Ishikawa (cell line): ENCODE measurements around the gene PSMB10.

Experiments
- CEBPB ChIP-seq: IDR thresholded peaks from 2 replicates; pipeline ENCODE4 v1.6.1; 2012
- CREB1 ChIP-seq: IDR thresholded peaks from 2 replicates; pipeline ENCODE4 v1.6.1; 2012; ENCODE audit warnings: low read depth
- EGR1 ChIP-seq: IDR thresholded peaks from 2 replicates; pipeline ENCODE4 v1.6.1; 2012
- EP300 ChIP-seq: IDR thresholded peaks from 2 replicates; pipeline ENCODE4 v1.6.1; 2012; ENCODE audit warnings: borderline replicate concordance
- FOXM1 ChIP-seq: IDR thresholded peaks from 2 replicates; pipeline ENCODE4 v1.6.1; 2012; ENCODE audit warnings: low read depth, borderline replicate concordance
- MAX ChIP-seq: IDR thresholded peaks from 2 replicates; pipeline ENCODE4 v1.6.1; 2012
- NFIC ChIP-seq: IDR thresholded peaks from 2 replicates; pipeline ENCODE4 v1.6.1; 2012
- RAD21 ChIP-seq: IDR thresholded peaks from 2 replicates; pipeline ENCODE4 v1.6.1; 2012; ENCODE audit warnings: low read depth
- TAF1 ChIP-seq: IDR thresholded peaks from 2 replicates; pipeline ENCODE4 v1.6.1; 2012; ENCODE audit warnings: low read depth, mild to moderate bottlenecking
- TCF12 ChIP-seq: IDR thresholded peaks from 2 replicates; pipeline ENCODE4 v1.6.1; 2012; ENCODE audit warnings: low read depth
- TEAD4 ChIP-seq: IDR thresholded peaks from 2 replicates; pipeline ENCODE4 v1.6.1; 2012
- YY1 ChIP-seq: IDR thresholded peaks from 2 replicates; pipeline ENCODE4 v1.6.1; 2012; ENCODE audit warnings: low read depth
- ZBTB7A ChIP-seq: IDR thresholded peaks from 2 replicates; pipeline ENCODE4 v1.6.1; 2012; ENCODE audit warnings: low read depth
- TF ChIP-seq, protein P1 (sequence below): IDR thresholded peaks from 2 replicates; pipeline ENCODE4 v1.6.1; 2012
- TF ChIP-seq, protein P2 (sequence below): IDR thresholded peaks from 2 replicates; pipeline ENCODE4 v1.6.1; 2012; ENCODE audit warnings: low read depth, mild to moderate bottlenecking

PSMB10 gene

GRCh38 chr16:67963662-67964321 is 27.1 kb upstream of the PSMB10 start:
- peak; percentile 48; the same call in 1 of the 2 replicates for TF ChIP-seq NFIC
- TF ChIP-seq CREB1: no peak

DNA sequence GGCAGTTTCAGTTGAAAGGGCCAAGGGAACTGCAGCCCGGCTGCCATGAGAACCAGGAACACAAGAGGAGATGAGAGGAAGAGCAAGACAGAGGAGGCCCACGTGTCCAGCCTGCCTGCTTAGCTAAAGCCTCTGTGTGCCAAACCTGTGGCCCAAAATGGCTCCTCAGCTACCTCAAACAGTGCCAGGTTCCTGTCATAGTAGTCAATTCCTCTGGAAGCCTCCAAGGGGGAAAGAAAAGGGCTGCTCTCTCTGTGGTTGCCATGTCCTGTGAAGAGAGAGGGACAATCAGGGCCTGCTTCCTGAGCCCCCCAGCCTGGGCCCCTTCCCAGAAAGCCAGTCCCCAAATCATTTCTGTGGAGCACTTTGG is 26.6 kb upstream of the PSMB10 start:
- TF ChIP-seq MAX (no peak), YY1 (no peak), FOXM1 (no peak), ZBTB7A (no peak), CREB1 (no peak)

DNA sequence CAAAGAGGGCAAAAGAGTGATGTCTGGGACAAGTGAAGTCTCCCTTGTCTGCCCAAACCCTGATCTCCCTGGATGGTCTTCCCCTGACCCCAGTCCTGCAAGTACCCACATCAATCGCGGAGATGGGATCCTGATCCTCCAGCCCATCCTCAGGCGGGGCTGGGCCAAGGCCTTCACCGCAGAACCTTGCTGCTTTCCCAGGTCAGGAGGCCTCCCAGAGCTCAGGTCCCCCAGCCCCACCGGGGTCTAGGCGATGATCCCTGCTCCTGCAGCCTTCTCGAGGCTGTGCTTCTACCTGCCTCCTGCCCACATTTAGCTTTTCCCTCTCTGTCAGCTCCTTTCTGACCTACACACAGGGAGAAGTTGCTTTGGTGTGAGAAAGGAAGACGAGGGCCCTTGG is 25.5 kb upstream of the PSMB10 start:
- TF ChIP-seq, protein P1, sequence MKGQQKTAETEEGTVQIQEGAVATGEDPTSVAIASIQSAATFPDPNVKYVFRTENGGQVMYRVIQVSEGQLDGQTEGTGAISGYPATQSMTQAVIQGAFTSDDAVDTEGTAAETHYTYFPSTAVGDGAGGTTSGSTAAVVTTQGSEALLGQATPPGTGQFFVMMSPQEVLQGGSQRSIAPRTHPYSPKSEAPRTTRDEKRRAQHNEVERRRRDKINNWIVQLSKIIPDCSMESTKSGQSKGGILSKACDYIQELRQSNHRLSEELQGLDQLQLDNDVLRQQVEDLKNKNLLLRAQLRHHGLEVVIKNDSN: no peak
- no peak for TF ChIP-seq TEAD4

- peak; percentile 71; the same call in 1 of the 2 replicates for TF ChIP-seq TCF12
- TF ChIP-seq, protein P1: peak; percentile 77
- TF ChIP-seq NFIC: peak; percentile 96
- no peak for TF ChIP-seq CEBPB
- no peak for TF ChIP-seq YY1
- peak; percentile 66 for TF ChIP-seq MAX
- TF ChIP-seq ZBTB7A: no peak
Measured at GRCh38 chr16:67961551-67961957, 24.9 kb upstream of the PSMB10 start.

DNA sequence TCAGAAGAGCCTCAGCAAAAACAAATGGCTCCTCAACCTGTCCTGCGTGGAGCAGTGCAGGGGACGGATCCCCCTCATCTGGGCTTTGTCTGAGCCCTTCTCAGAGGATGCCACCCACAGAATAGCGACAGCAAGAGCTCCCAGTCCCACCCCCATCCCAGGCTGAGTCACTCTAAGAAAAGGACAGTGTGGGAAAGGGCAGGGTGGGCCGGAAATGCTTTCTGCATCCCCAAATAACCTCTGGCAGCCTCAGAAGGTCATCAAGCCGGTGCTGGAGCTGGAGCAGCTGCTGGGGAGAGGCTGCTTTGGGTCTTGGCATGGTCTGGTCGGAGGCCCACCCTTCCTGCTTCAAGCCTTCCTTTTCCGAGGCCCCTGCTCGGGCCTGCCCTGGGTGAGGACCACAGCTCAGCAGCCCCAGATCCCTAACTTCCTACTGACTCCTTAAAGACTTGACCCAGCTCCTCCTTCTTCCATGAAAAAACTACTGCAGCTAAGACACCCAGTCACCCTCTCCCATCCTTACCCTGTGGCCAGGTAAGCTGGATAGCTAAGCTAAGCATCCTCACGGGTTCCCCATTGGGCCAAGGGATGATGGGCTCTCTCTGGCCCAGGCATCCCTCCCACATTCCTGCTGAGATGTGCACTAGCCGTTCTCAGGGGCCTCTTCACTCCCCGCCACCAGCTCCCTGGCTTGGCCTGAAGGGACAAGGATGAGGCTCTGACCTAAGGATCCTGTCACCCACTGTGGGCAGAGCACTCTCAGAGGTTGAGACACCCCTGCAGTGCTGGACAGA is 23.1 kb upstream of the PSMB10 start:
- TF ChIP-seq CEBPB (no peak), YY1 (no peak), TCF12 (no peak), EGR1 (no peak), RAD21 (no peak), TAF1 (no peak), NFIC (no peak), TEAD4 (no peak), EP300 (no peak), CREB1 (no peak), ZBTB7A (no peak), FOXM1 (no peak), MAX (no peak)
- TF ChIP-seq, protein P2, sequence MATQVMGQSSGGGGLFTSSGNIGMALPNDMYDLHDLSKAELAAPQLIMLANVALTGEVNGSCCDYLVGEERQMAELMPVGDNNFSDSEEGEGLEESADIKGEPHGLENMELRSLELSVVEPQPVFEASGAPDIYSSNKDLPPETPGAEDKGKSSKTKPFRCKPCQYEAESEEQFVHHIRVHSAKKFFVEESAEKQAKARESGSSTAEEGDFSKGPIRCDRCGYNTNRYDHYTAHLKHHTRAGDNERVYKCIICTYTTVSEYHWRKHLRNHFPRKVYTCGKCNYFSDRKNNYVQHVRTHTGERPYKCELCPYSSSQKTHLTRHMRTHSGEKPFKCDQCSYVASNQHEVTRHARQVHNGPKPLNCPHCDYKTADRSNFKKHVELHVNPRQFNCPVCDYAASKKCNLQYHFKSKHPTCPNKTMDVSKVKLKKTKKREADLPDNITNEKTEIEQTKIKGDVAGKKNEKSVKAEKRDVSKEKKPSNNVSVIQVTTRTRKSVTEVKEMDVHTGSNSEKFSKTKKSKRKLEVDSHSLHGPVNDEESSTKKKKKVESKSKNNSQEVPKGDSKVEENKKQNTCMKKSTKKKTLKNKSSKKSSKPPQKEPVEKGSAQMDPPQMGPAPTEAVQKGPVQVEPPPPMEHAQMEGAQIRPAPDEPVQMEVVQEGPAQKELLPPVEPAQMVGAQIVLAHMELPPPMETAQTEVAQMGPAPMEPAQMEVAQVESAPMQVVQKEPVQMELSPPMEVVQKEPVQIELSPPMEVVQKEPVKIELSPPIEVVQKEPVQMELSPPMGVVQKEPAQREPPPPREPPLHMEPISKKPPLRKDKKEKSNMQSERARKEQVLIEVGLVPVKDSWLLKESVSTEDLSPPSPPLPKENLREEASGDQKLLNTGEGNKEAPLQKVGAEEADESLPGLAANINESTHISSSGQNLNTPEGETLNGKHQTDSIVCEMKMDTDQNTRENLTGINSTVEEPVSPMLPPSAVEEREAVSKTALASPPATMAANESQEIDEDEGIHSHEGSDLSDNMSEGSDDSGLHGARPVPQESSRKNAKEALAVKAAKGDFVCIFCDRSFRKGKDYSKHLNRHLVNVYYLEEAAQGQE: no peak
- TF ChIP-seq, protein P1: no peak

GRCh38 chr16:67957622-67958021 is 21.0 kb upstream of the PSMB10 start:
- TF ChIP-seq EGR1: no peak
- TF ChIP-seq RAD21: no peak
- TF ChIP-seq, protein P2: no peak
- no peak for TF ChIP-seq TEAD4
- TF ChIP-seq TAF1: no peak
- no peak for TF ChIP-seq FOXM1
- TF ChIP-seq CREB1: no peak
- TF ChIP-seq ZBTB7A: no peak
- TF ChIP-seq CEBPB: no peak
- TF ChIP-seq MAX: no peak
- no peak for TF ChIP-seq TCF12
- TF ChIP-seq YY1: no peak
- TF ChIP-seq EP300: no peak
- TF ChIP-seq NFIC: no peak
- TF ChIP-seq, protein P1: no peak
